ENCODE measurements around the gene SMU1.

- TF ChIP-seq CTCF (IDR thresholded peaks at IDR 0.05) (no peak), POLR2A (IDR thresholded peaks at IDR 0.05) (no peak)
These were observed 30.4 kb downstream of the SMU1 start for GRCh38 chr9:33046061-33046460.
